ENCODE data around the gene CMSS1. TPM values are rescaled to one million over a fixed set of nuclear protein-coding genes. Genes with fewer than 3 reads are reported as not detected.

The CMSS1 gene
- total RNA-seq, 1 donor from 2014 or later, result 8.2 TPM

DNA sequence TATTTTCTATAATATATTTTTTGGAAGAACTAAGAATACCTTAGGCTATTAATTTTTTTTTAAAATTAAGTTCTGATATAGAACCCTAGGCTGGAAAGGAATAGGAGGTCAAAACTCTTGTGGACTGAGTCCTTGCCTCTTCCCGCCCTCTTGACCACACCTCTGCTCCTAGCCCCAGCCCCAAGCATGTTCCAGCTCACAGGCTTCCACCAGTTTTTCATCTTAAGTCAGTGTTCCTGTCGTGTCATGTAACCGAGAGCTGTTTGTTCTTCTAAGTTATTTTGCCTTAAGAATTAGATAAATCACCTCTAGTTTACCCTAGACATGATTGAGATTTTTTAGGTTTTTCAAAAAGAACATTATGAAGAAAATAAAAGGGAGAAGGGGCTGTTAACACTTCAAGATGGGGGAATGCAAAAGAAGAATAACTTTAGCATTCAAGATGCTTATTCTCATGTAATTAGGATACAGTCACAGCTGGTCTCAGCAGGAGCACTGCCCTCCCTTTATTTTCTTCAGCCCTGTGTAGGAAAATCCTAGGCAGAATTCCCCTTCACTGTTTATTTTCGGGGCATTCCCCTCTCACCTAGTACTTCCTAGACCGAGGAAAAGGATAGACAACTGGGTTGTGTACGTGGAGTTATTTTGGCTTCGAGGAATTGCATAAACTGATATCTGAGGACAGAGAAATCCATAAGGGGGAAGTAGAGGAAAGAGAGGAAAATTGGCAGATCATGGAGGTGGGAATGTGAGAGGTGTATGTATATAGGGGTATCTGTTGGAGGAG lies 110.2 kb downstream of the CMSS1 start:
- FAIRE-seq, result no peak
- DNase-seq (ENCODE audit: low spot score in 2 of 2), result no peak

DNA sequence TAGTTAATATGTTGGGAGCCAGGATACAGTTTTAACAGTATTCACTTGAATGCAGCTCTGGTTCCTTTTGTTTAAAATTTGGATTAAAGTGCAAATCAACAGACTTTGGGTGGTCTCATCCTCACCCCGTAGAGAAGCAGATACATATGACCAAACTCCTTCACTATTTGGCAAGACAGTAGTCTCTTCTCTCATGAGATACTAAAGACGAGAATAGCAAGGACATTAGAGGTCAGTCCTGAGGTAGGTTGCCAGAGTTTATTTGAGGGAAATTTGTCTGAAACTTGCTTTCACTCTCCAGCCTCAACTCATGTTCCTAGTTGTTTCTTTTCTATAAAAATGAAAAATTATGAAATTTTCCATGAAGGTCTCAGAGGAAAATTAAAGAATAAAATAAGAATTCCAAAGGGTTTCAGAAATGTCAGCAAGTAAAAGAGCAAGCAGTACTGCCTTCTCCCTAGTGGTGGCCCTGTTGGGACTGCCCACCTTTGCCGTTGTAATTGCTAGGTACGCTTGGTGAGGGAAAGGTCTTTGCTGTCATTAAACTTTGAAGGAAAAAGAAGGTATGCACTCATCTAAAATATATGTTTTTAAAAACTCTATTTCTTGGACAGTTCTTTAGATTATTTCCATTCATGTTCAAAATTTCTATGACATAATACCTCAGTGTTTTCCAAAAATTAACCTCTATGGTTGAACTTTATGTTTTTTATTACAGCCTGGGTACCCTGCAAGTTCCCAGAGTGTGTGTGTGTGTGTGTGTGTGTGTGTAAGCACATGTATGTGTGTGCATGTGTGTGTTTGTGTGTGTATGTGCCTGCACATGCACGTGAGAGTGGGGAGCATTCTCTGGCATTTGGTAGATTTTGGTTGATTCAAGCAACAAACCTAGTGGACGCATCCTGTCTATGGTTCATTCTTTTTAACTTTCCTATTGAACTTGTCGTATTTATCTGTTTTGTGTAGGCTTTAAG lies 111.4 kb downstream of the CMSS1 start:
- DNase-seq (ENCODE audit: low spot score in 2 of 2), result no peak
- FAIRE-seq, result no peak

DNA sequence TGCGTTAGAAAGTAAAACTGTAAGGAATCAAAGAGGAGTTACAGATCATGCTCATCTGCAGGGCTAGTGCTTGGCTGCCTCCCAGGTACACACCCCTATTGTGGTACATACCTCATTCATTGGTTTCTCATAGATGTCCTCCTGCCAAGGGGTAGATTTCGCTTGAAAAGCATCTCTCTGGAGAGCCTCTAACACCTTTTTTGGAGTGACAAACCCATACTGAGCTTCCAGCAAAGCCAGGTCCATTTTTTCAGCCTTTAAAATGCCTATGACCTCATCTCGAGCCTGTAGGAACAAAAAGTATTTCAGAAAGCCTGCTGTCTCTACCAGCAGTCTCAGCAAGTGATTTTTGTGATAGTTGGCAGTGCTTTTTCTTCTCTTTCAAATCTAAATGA lies 112.1 kb downstream of the CMSS1 start:
- FAIRE-seq, result no peak

DNA sequence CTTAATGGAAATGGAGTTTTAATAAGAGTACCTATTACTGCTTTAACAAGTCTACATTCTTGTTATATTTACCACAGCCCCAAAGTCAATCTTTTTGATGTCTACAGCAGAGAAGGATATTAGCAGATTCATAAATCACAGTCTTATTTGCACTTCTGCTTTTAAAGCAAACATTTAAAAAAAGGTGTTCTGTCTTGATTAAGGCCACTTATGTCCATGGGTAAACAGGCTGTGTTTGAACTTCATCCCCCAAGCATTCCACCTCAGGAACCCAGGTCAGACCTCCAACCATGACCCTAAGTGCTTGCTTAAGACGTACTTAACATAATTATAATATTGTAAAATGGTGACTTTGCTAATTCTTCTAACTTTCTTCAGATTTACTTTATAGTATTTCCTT lies 113.4 kb downstream of the CMSS1 start:
- no peak for DNase-seq (ENCODE audit: low spot score in 2 of 2)
- no peak for FAIRE-seq

More for the DNA sequence above, 112.1 kb downstream of the CMSS1 start:
- no peak for DNase-seq (ENCODE audit: low spot score in 2 of 2)

DNA sequence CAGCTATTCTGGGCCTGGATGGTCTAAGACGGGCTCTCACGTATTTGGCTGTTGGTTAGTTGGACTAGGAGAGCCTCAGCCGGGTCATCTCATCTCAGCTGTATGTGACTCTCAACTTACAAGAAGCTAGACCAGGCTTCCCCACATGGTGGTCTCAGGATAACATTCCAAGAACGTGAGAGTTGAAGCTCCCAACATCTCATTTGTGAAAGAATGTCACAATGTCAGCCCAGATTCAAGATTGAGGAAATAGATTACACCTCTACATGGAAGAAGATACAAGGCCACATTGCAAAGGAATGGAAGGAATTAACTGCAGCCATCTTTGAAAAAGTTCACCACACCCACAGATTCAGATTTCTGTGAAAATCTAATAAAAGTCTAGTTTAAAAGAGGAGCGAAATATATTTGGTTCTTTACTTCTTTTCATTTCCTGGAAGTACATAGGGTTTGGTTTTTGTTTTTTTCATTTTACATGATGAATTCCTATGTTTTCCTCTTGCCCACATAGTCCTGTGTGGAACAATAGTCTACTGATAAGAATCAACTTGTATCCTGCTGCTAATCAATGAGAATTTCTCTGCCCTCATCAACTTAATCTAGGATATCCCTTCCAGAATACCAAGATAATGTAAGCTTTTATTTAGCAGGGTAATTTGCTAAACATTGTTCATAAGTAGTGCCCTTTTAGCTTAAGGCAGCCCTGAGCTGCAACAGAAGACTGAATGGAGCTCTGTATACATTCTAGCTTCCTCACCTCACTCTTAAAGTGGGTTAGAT lies 116.5 kb downstream of the CMSS1 start:
- FAIRE-seq, result no peak
- no peak for DNase-seq (ENCODE audit: low spot score in 2 of 2)

DNA sequence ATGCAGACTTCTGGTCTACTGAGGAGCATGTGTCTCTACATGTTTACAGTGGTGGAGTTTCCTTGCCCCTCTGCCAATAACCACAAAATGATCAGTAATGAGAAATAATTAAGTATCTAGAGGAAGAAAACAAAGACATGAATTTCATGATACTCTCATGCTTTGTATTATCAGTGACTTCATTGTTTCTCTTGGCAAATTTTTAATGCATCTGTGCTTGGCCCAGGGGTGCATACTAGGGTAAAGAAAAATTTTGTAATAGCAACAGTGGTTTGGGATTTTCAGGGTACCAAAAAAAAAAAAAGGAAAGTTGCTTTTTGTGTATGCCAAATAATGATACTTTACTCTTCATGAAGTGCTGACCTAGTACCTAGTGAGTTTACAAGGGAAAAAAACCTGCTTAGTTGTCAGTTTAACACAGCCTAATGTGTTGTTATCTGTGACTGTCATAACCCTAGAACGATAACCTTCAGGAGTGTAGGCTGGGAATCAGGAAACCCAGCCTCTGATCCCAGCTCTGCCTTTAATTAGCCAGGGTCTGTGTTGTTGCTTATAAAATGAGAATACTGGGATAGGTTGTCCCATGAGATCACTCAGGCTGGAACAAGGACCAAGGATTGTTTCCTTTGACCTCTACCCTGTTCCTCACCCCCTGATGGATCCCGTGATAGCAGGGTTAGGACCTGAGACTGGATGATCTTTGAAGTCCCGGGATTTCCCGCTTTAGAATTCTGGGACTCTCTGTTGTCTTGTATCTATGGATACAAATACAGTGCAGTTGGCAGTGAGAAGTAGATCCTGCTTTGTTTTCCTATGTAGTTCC lies 117.5 kb downstream of the CMSS1 start:
- DNase-seq (ENCODE audit: low spot score in 2 of 2) (no peak), FAIRE-seq (no peak)

DNA sequence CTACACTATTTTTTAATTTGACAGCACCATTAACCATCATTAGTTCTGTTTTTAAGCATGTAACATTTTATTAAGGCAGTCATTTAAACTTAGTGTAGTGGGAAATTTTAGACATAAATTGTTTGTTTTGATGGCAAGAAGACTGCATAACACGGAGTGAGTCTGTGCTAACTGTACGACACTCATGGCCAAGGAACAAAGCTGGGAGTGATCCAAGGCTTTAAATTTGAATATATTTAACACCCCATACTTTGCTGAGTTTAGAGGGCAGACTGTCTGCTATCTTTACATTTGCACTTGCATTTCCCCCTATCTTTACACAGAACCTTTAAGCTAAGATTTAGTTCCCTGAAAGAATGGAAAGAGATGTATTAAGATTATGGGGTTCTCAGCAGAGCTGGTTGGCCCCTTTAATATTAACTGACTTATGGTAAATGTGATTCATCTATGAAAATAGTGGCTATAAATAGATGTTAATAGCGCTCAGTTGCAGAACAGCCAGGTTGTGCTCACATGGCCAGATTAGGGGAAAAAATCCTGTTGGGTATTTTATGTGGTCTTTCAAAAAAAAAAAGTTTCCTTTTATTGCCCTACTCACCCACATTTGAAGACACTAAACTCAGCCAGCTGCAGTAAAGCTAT lies 120.7 kb downstream of the CMSS1 start:
- DNase-seq (ENCODE audit: low spot score in 2 of 2), result no peak
- FAIRE-seq, result no peak

DNA sequence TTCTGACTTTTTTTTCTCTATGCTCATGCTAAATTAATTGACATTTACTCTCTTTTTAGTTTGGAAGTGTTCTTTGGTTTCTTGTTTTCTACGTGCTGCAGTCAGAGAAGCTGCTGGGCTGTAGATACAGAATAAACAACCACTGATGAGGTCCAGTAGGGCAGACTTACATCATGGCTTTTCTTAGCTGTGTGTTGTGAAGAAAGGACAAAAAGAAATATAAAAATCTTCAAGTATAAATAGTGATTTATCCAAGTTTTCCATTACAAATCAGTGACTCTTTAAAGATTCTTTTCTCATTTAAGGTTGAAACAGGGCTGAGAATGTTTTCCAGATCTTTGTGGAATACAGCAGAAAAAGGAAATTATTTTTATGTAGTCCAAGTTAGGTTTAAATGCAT lies 122.2 kb downstream of the CMSS1 start:
- FAIRE-seq, result no peak

DNA sequence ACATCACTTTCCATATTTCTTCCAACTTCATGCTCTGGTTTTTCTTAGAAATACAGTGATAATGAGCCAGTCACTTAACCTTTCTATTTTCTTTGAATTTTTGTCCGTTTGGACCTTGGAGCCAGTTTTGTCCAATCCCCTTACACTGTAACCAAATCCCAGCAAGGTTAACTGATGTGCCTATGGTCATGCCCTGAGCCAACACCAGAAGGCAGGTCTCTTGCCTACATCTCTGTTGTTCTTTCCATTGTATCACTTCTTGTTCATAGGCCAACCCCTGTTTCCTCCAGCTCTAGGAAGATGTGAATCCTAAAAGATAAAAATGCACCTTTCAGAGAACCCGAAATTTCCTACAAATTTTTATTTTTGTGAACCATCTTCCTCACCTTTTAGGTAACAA lies 122.7 kb downstream of the CMSS1 start:
- FAIRE-seq (no peak), DNase-seq (ENCODE audit: low spot score in 2 of 2) (no peak)

More for the DNA sequence above, 122.2 kb downstream of the CMSS1 start:
- DNase-seq (ENCODE audit: low spot score in 2 of 2), result no peak

DNA sequence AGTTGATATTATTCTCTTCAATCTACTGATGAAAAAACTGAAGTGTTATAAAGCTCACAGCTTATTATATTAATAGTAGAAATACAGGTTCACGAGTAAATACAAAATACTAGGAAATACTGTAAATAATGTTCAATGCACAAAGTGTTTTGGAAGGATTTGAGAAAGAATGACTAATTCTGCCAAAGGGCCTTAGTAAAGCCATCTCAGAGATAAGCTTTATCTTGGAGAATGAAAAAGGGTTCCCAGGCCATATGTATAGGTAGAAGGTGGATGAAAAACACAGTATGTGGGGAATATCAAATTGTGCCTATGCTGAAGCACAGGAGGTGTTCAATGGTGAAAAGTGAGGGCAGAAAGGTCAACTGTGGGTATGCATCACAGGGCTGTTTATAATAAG lies 123.5 kb downstream of the CMSS1 start:
- FAIRE-seq (no peak), DNase-seq (ENCODE audit: low spot score in 2 of 2) (no peak)

DNA sequence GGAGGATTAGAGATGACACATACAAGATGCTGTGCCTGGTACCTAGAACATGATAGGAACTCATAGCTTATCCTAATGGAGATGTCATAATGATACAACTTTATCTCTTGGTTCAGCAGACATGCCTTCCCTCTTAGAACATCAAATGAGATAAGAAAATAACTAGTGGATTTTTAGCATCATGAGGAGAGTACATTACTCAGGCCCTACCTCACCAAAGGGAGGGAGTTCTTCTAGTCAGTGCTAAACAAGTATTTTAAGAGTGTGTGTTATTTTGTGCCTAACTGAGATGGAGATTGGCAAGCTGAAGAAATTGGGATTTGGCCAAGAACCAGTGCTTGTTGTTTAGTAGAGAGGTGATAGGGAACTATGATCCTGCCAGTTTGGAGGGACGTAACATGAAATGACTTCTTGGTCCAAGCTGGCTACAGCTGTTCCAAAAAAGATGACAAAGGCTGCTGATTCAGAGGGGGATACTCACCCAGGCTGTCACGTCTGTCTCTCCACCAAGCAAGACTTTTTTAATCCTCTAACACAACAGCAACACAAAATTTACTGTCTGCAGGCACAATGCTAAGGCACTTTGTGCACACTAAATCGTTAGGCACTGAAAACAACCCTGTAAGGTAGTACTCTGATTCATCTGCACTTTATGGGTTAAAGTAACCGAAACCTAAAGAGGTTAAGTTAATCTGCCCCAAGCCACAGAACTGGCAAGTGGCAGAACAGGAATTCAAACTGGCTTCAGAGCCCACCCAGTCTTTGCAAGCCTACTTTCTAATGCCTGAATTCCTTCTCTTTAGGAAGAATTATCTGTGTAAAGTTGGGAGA lies 126.5 kb downstream of the CMSS1 start:
- FAIRE-seq (no peak), DNase-seq (ENCODE audit: low spot score in 2 of 2) (no peak)

DNA sequence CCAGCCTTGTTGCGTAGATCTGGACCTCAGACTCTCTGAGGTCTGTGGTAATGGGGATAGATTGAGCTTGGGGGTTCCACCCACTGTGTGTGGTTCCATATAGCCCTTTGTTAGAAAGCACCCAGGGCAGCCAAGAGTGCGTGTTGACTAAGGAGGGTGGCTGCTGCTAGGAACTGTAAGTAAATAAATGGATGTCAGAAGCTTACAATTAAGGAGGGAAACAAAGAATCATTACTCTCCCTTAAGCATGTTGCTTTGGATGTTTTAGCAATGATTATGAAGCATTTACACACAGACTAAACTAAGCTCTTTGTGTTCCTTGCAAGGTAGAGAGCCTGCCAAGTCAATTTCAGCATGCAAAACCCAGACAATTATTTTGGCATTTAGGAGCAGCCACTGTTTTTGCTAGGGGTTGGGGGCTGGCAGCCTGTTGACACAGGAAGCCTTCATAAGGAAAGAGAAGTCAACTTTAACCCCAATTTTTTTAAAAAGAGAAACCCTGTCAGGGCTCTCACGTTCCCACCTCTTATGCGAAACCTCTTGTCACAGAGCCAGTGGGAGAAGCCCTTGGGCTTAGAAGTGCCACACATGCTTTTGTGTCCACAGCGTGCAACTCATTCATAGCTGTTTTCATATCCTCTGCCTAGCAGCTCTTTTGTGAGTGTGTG lies 127.8 kb downstream of the CMSS1 start:
- DNase-seq (ENCODE audit: low spot score in 2 of 2) (no peak), FAIRE-seq (no peak)

DNA sequence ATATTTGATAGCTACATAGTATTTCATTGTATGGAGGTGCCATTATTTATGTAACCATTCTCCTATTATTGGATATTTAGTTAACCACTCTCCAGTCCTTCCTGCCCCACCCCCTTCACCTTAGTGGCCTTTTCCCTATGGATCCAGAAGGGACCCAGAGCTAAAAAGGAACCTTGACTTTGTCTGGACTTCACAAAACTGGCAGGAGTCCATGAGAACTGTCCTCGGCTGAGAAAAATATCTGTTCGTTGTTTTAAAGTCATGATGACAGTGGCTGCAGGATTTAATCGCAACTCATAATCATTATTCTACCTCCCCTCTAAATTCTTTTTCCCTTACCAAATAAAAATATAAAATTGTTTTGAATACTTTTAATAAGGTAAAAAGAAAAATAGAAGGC lies 129.7 kb downstream of the CMSS1 start:
- no peak for FAIRE-seq
- DNase-seq (ENCODE audit: low spot score in 2 of 2), result no peak

DNA sequence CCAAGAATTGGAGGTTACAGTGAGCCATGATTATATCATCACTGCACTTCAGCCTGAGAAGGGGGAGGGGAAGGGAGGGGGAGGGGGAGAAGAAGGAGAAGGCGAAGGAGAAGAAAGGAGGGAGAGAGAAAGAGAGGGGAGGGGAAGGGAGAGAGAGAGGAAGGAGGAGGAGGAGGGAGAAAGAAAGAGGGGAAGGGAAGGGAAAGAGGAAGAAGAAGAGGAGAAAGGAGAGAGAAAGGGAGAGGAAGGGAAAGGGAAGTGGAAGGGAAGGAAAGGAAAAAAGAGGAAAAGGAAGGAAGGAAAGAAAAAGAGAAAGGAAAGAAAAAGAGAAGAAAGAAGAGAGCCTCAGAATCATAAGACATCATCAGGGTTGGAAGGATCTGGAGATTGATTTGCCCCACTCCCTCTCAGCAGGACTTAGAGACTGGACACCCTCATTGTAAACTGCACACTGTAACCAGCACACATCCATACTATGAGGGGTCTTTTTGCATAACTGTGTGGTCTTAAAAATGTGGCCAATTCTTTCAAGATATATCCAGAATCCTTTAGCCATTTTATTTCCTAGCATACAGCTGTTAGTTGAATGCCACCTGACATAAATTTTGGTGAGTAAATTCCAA lies 130.9 kb downstream of the CMSS1 start:
- no peak for FAIRE-seq
- DNase-seq (ENCODE audit: low spot score in 2 of 2), result no peak

DNA sequence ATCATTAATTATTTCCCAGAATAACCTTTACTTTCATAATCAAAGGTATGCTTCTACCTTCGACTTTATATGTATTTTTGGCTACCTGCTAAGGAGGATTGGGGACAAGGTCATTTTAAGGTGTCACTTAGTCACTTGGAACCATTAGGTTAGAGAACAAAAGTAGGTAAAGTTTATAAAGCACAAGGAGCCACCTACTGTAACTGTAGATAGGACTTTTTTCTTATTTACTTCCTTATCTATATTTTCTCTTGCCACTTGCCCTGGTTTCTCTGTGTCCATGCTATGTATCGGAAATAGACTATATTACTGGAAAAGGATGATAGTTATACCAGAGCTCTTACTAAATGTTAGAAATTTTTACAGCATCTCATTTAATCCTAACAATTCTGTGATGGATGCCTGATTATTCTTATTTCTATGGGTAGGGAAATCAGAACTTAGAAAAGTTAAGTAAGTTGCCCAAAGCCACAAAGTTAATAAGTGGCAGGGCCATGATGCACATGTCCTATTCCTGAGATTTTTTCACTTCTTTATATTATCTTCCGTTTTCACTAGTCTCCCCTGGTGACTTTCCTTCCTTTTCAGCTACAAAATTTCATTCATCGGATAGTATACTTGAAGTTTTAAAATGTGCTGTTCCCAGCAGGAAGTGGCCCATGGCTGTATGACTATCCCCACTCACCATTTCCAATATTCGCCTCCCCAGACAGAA lies 132.5 kb downstream of the CMSS1 start:
- FAIRE-seq (no peak), DNase-seq (ENCODE audit: low spot score in 2 of 2) (no peak)

DNA sequence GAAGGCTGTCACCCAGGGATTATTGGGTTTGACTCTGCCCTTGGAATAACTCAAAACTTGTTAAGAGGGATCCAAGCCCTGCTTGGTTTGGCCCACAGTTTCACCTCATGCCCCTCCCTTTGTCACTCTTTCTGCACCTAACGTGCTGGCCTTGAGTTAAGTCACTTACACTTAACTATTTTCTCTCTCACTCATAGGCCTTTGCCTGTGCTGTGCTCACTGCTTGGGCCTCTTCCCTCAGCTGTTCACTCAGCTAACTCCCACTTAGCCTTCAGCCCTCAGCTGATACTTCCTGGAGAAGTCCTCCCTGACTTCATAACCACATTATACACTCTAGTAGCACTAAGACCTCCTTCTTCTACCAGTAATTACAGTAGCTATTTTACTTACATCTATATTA lies 133.3 kb downstream of the CMSS1 start:
- DNase-seq (ENCODE audit: low spot score in 2 of 2), result no peak
- no peak for FAIRE-seq

DNA sequence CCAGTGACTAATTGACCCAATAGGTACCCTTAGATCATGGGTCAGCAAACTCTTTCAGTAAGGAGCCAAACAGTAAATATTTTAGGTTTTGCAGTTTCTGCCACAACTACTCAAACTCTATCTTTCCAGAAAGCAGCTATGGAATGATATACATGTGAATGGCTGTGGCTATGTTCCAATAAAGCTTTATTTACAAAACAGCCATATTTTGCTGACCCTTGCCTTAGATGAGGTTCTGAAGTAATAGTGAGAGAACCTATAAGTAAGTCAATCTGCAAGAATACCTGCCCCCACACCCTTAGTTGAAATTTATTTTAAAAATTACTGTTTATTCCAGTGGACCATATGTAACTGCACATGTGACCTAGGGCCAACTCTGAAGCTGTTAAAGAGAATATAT lies 134.0 kb downstream of the CMSS1 start:
- DNase-seq (ENCODE audit: low spot score in 2 of 2) (no peak), FAIRE-seq (no peak)
